CD8-positive, alpha-beta memory T cell (primary cell): ENCODE results near the gene NRIP1. TPM values are rescaled to one million over a fixed set of nuclear protein-coding genes. Genes with fewer than 3 reads are reported as not detected.
"Not testable (repeated sequence)": the region's sequence is repeated elsewhere in the genome, so short reads cannot be mapped to it uniquely, and the experiment has no call there.

Experiments
- CTCF ChIA-PET: fragments of 350-600 bp; sonication (Branson Sonifier 250); formaldehyde crosslinking; loops from one replicate; lab custom pipeline; 2021; ENCODE audit warnings: antibody characterized with exemption; lab: Charles Lee
- POLR2A ChIA-PET: fragments of 350-600 bp; sonication (Branson Sonifier 250); formaldehyde crosslinking; loops from one replicate; lab custom pipeline; 2021; ENCODE audit warnings: antibody characterized with exemption; lab: Charles Lee
- DNase-seq, 5 donors: peaks; one replicate each; pipeline versions ENCODE4 v3.0.0 to v3.0.0-alpha.2; 2020 to 2022; ENCODE audit warnings: mixed read lengths in 1 of 5
- H3K27ac ChIP-seq: one replicate; pipeline ENCODE4 v1.7.0; 2013; ENCODE audit warnings: low read depth, mild to moderate bottlenecking, low read length, moderate library complexity
- H3K27me3 ChIP-seq: 2 replicates; pipeline ENCODE4 v1.7.0; 2013; ENCODE audit warnings: low read length, mild to moderate bottlenecking; ENCODE audit not compliant: insufficient read depth, poor library complexity, severe bottlenecking
- H3K36me3 ChIP-seq: 2 replicates; pipeline ENCODE4 v1.7.0; 2013; ENCODE audit warnings: mild to moderate bottlenecking, low read length, moderate library complexity; ENCODE audit not compliant: insufficient read depth
- H3K4me1 ChIP-seq: 2 replicates; pipeline ENCODE4 v1.7.0; 2013; ENCODE audit warnings: mild to moderate bottlenecking, low read length, moderate library complexity; ENCODE audit not compliant: insufficient read depth
- H3K4me3 ChIP-seq: 2 replicates; pipeline ENCODE4 v1.7.0; 2013; ENCODE audit warnings: mild to moderate bottlenecking, low read length
- H3K9me3 ChIP-seq: 2 replicates; pipeline ENCODE4 v1.7.0; 2013; ENCODE audit warnings: mild to moderate bottlenecking, low read length
- H3K27ac Mint-ChIP-seq, 8 donors: one replicate each; pipeline ENCODE4 v1.8.0; 2020 to 2021; ENCODE audit warnings: mixed read lengths in 8 of 8, mild to moderate bottlenecking in 6 of 8, inconsistent platforms in 3 of 8, moderate library complexity in 3 of 8
- H3K27me3 Mint-ChIP-seq, 2 donors: one replicate each; pipeline ENCODE4 v1.8.0; 2020 to 2021; ENCODE audit warnings: mixed read lengths in 2 of 2, mild to moderate bottlenecking in 1 of 2, moderate library complexity in 1 of 2
- H3K36me3 Mint-ChIP-seq, 3 donors: one replicate each; pipeline ENCODE4 v1.8.0; 2020 to 2021; ENCODE audit warnings: mixed read lengths in 3 of 3, inconsistent platforms in 1 of 3, mild to moderate bottlenecking in 1 of 3
- H3K4me1 Mint-ChIP-seq, 3 donors: one replicate each; pipeline ENCODE4 v1.8.0; 2020 to 2021; ENCODE audit warnings: mixed read lengths in 3 of 3, inconsistent platforms in 1 of 3, mild to moderate bottlenecking in 1 of 3
- H3K4me3 Mint-ChIP-seq, 7 donors: one replicate each; pipeline ENCODE4 v1.8.0; 2020 to 2021; ENCODE audit warnings: mixed read lengths in 7 of 7, mild to moderate bottlenecking in 6 of 7, moderate library complexity in 4 of 7, inconsistent platforms in 2 of 7
- H3K9me3 Mint-ChIP-seq, 5 donors: one replicate each; pipeline ENCODE4 v1.8.0; 2020 to 2022; ENCODE audit warnings: mixed read lengths in 5 of 5, mild to moderate bottlenecking in 3 of 5, moderate library complexity in 2 of 5, inconsistent platforms in 1 of 5
- polyA plus RNA-seq: library from polyadenylated mRNA; unstranded; fragments of 300-500 nt; fragmentation: Illumina TruSeq; gene quantifications from one replicate; pipeline ENCODE4 v1.2.3, GENCODE V29; 2021
- total RNA-seq, 2 experiments: library from RNA; stranded (reverse); gene quantifications; one replicate each; pipeline ENCODE4 v1.2.3, GENCODE V29; 2021

NRIP1 gene
- total and polyA plus RNA-seq, 3 experiments from 2014 or later, result 14.6 to 37.6 (median 15.7) TPM

GRCh38 chr21:14942801-14943490 lies 121.9 kb downstream of the NRIP1 start:
- no peak for DNase-seq
- ChIA-PET POLR2A (no interaction called here), CTCF (no interaction called here)
- H3K27ac Mint-ChIP-seq, result no peak overlapping the region
- no peak overlapping the region for H3K4me3 Mint-ChIP-seq
- no peaks in the 10 kb centered on the region for H3K36me3 ChIP-seq
- H3K4me1 Mint-ChIP-seq, result no peaks in the 10 kb centered on the region
- peaks cover 0 to 3% of the 10 kb centered on the region in 2 donors for H3K27me3 Mint-ChIP-seq
- no peaks in the 10 kb centered on the region for H3K36me3 Mint-ChIP-seq
- H3K9me3 Mint-ChIP-seq, result peaks cover 2 to 21% (median 6%) of the 10 kb centered on the region in 5 donors
- H3K4me3 ChIP-seq, result no peak overlapping the region
- H3K27ac ChIP-seq, result no peak overlapping the region
- no peaks in the 10 kb centered on the region for H3K4me1 ChIP-seq
- H3K9me3 ChIP-seq, result no peaks in the 10 kb centered on the region
- no peaks in the 10 kb centered on the region for H3K27me3 ChIP-seq

DNA sequence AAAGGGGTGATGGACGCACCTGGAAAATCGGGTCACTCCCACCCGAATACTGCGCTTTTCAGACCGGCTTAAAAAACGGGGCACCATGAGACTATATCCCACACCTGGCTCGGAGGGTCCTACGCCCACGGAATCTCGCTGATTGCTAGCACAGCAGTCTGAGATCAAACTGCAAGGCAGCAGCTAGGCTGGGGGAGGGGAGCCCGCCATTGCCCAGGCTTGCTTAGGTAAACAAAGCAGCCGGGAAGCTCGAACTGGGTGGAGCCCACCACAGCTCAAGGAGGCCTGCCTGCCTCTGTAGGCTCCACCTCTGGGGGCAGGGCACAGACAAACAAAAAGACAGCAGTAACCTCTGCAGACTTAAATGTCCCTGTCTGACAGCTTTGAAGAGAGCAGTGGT lies 137.5 kb downstream of the NRIP1 start:
- DNase-seq, POLR2A ChIA-PET, CTCF ChIA-PET, H3K9me3 Mint-ChIP-seq, H3K27ac ChIP-seq, H3K27ac Mint-ChIP-seq, H3K4me1 ChIP-seq, H3K9me3 ChIP-seq, H3K27me3 ChIP-seq, H3K4me3 Mint-ChIP-seq, H3K4me3 ChIP-seq, H3K36me3 ChIP-seq, H3K4me1 Mint-ChIP-seq: not testable (repeated sequence)
- peaks cover 0 to 14% (median 0%) of the 10 kb centered on the region in 3 donors for H3K36me3 Mint-ChIP-seq
- H3K27me3 Mint-ChIP-seq, result peaks cover 1 to 17% of the 10 kb centered on the region in 2 donors

- H3K27me3 ChIP-seq, result no peaks in the 10 kb centered on the region
- no peaks in the 10 kb centered on the region for H3K9me3 ChIP-seq
- CTCF ChIA-PET, result no interaction called here
- Mint-ChIP-seq H3K27ac (no peak overlapping the region), H3K36me3 (peaks cover 0 to 14% (median 0%) of the 10 kb centered on the region in 3 donors), H3K27me3 (peaks cover 1 to 19% of the 10 kb centered on the region in 2 donors), H3K9me3 (peaks cover 0 to 9% (median 5%) of the 10 kb centered on the region in 5 donors), H3K4me3 (no peak overlapping the region), H3K4me1 (no peaks in the 10 kb centered on the region)
- H3K36me3 ChIP-seq, result no peaks in the 10 kb centered on the region
- no peak for DNase-seq
- no peak overlapping the region for H3K27ac ChIP-seq
- H3K4me3 ChIP-seq, result no peak overlapping the region
- H3K4me1 ChIP-seq, result no peaks in the 10 kb centered on the region
- POLR2A ChIA-PET, result no interaction called here
These were observed 138.6 kb downstream of the NRIP1 start for GRCh38 chr21:14926186-14926585.

DNA sequence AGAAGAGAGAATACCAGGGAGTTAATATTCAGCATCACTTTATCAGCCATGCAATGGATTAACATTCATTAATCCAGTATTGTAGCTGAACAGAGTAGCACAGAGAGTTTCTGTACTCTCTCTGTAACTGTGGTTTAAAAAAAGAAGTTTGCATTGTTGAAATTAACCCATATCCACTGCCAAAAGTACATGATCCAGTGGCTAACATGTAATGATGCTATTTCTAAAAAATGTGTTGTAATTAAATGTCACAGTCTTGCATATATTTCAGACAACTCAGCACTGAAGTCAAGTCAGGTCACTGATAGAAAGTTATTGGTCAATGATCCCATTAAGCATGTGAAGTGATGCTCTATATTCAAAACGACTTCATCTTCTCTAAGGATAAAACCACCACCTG lies 141.3 kb downstream of the NRIP1 start:
- ChIA-PET CTCF (no interaction called here), POLR2A (no interaction called here)
- H3K4me3 Mint-ChIP-seq, result no peak overlapping the region
- no peaks in the 10 kb centered on the region for H3K36me3 ChIP-seq
- no peak overlapping the region for H3K27ac Mint-ChIP-seq
- no peaks in the 10 kb centered on the region for H3K9me3 ChIP-seq
- H3K27me3 ChIP-seq, result no peaks in the 10 kb centered on the region
- H3K36me3 Mint-ChIP-seq, result peaks cover 0 to 14% (median 0%) of the 10 kb centered on the region in 3 donors
- no peak for DNase-seq
- no peaks in the 10 kb centered on the region for H3K4me1 Mint-ChIP-seq
- no peak overlapping the region for H3K27ac ChIP-seq
- H3K4me3 ChIP-seq, result no peak overlapping the region
- H3K9me3 Mint-ChIP-seq, result peaks cover 0 to 9% (median 5%) of the 10 kb centered on the region in 5 donors
- no peaks in the 10 kb centered on the region for H3K4me1 ChIP-seq
- peaks cover 1 to 21% of the 10 kb centered on the region in 2 donors for H3K27me3 Mint-ChIP-seq

- peaks cover 1 to 21% of the 10 kb centered on the region in 2 donors for H3K27me3 Mint-ChIP-seq
- no peak overlapping the region for H3K27ac ChIP-seq
- ChIA-PET POLR2A (no interaction called here), CTCF (no interaction called here)
- peaks cover 0 to 14% (median 0%) of the 10 kb centered on the region in 3 donors for H3K36me3 Mint-ChIP-seq
- H3K4me1 ChIP-seq, result no peaks in the 10 kb centered on the region
- no peaks in the 10 kb centered on the region for H3K9me3 ChIP-seq
- no peak overlapping the region for H3K27ac Mint-ChIP-seq
- H3K4me3 Mint-ChIP-seq, result no peak overlapping the region
- no peaks in the 10 kb centered on the region for H3K4me1 Mint-ChIP-seq
- H3K9me3 Mint-ChIP-seq, result peaks cover 0 to 9% (median 5%) of the 10 kb centered on the region in 5 donors
- DNase-seq, result no peak
- no peaks in the 10 kb centered on the region for H3K36me3 ChIP-seq
- H3K27me3 ChIP-seq, result no peaks in the 10 kb centered on the region
- no peak overlapping the region for H3K4me3 ChIP-seq
These were observed 141.8 kb downstream of the NRIP1 start for GRCh38 chr21:14922980-14923379.

DNA sequence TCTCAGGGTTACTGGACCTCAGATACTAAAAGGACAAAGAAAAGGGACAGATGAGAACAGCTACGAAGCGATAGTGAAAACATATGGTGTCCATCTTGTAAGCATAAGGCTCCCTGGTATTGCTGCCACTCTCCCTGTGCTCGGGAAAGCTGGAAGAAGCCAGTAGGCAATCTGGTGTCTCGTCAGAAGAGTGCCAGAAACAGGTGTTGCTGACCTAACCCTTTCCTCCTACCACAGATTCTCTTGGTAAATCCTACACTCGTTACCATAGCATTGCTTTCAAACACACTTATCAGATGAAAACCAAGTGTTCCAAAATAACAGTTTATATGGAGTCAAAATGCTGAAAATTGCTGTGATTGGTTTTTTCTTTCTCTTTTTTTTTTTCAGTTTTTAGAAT lies 146.3 kb downstream of the NRIP1 start:
- Histone ChIP-seq H3K36me3 (no peaks in the 10 kb centered on the region), H3K27me3 (no peaks in the 10 kb centered on the region), H3K4me1 (no peaks in the 10 kb centered on the region), H3K27ac (no peak overlapping the region), H3K4me3 (no peak overlapping the region), H3K9me3 (no peaks in the 10 kb centered on the region)
- Mint-ChIP-seq H3K4me3 (no peak overlapping the region), H3K27me3 (peaks cover 0 to 14% of the 10 kb centered on the region in 2 donors), H3K36me3 (peaks cover 0 to 5% (median 0%) of the 10 kb centered on the region in 3 donors), H3K9me3 (no peaks in the 10 kb centered on the region), H3K27ac (no peak overlapping the region), H3K4me1 (no peaks in the 10 kb centered on the region)
- ChIA-PET POLR2A (no interaction called here), CTCF (no interaction called here)
- no peak for DNase-seq

GRCh38 chr21:14917762-14918161 lies 147.0 kb downstream of the NRIP1 start:
- Histone ChIP-seq H3K27me3 (no peaks in the 10 kb centered on the region), H3K36me3 (no peaks in the 10 kb centered on the region), H3K4me1 (no peaks in the 10 kb centered on the region), H3K27ac (no peak overlapping the region), H3K9me3 (no peaks in the 10 kb centered on the region), H3K4me3 (no peak overlapping the region)
- Mint-ChIP-seq H3K9me3 (no peaks in the 10 kb centered on the region), H3K27ac (no peak overlapping the region), H3K4me3 (no peak overlapping the region), H3K36me3 (peaks cover 0 to 3% (median 0%) of the 10 kb centered on the region in 3 donors), H3K4me1 (no peaks in the 10 kb centered on the region), H3K27me3 (peaks cover 0 to 7% of the 10 kb centered on the region in 2 donors)
- ChIA-PET CTCF (no interaction called here), POLR2A (no interaction called here)
- no peak for DNase-seq

GRCh38 chr21:14916676-14917141 lies 148.1 kb downstream of the NRIP1 start:
- Mint-ChIP-seq H3K27ac (no peak overlapping the region), H3K9me3 (no peaks in the 10 kb centered on the region), H3K4me1 (no peaks in the 10 kb centered on the region), H3K27me3 (peaks cover 0 to 4% of the 10 kb centered on the region in 2 donors), H3K36me3 (peaks cover 0 to 4% (median 0%) of the 10 kb centered on the region in 3 donors), H3K4me3 (no peak overlapping the region)
- Histone ChIP-seq H3K4me1 (no peaks in the 10 kb centered on the region), H3K4me3 (no peak overlapping the region), H3K36me3 (no peaks in the 10 kb centered on the region), H3K9me3 (no peaks in the 10 kb centered on the region), H3K27ac (no peak overlapping the region), H3K27me3 (no peaks in the 10 kb centered on the region)
- DNase-seq, result no peak
- CTCF ChIA-PET, result no interaction called here
- POLR2A ChIA-PET, result no interaction called here
